Lower leg skin (tissue), 4 donors: ENCODE measurements around the gene SUGCT. TPM values are rescaled to one million over a fixed set of nuclear protein-coding genes. Genes with fewer than 3 reads are reported as not detected.

Source experiments
- DNase-seq, 2 donors: peaks; one replicate each; pipeline ENCODE4 v3.0.0-alpha.2; 2019; ENCODE audit warnings: low spot score in 2 of 2
- H3K4me3 ChIP-seq: fragments of 200-600 bp; sonication (generic); 2 replicates; pipeline ENCODE4 v1.5.1; 2017; ENCODE audit warnings: mild to moderate bottlenecking, low read depth; ENCODE audit not compliant: poor library complexity, severe bottlenecking
- CTCF ChIP-seq, 3 donors: fragments of 450-650 bp; IDR thresholded peaks; one replicate each; pipeline ENCODE4 v1.5.1; 2016; ENCODE audit warnings: antibody characterized with exemption in 3 of 3, mild to moderate bottlenecking in 3 of 3, moderate library complexity in 2 of 3
- POLR2A ChIP-seq, 2 donors: fragments of 450-650 bp; IDR thresholded peaks; one replicate each; pipeline ENCODE4 v1.6.1; 2016 to 2017; ENCODE audit warnings: antibody characterized with exemption in 2 of 2, mild to moderate bottlenecking in 1 of 2, moderate library complexity in 1 of 2
- WGBS, 2 donors: methylation state at CpG; one replicate each; pipeline ENCODE4 v1.1.5; 2018; 5-methylcytosine and 5-hydroxymethylcytosine counted together
- intact Hi-C: fragments of 100-400 bp; cut with DNase I; formaldehyde crosslinking; loops from one replicate; pipeline ENCODE4 v1.15.0; 2023; ENCODE audit warnings: low total_unique reads
- total RNA-seq, 4 donors: library from RNA; depleted of rRNA; stranded (reverse); fragments of >200 nt; gene quantifications; one replicate each; pipeline ENCODE4 v1.1.0, GENCODE V29; 2016

Gene SUGCT
- total RNA-seq, 4 donors from 2014 or later: 0.49 to 1.6 (median 0.59) TPM; not detected in 1

GRCh38 chr7:40757109-40757508 is 622.3 kb downstream of the SUGCT start:
- no peak for TF ChIP-seq POLR2A (IDR thresholded peaks at IDR 0.05)
- no peak for TF ChIP-seq CTCF (IDR thresholded peaks at IDR 0.05)
- no peak overlapping the region for H3K4me3 ChIP-seq
- WGBS, 2 donors: 87 to 88% methylated on average over 4 of the region's 4 CpGs
- DNase-seq: no peak
- intact Hi-C loops: no loop called here

- no peak for DNase-seq
- WGBS, 2 donors: 87 to 90% methylated on average over 3 of the region's 3 CpGs
- intact Hi-C loops: no loop called here
- no peak overlapping the region for H3K4me3 ChIP-seq
- no peak for TF ChIP-seq CTCF (IDR thresholded peaks at IDR 0.05)
- TF ChIP-seq POLR2A (IDR thresholded peaks at IDR 0.05): no peak
These were observed 623.8 kb downstream of the SUGCT start for GRCh38 chr7:40758590-40758989.

GRCh38 chr7:40760293-40760964 is 625.6 kb downstream of the SUGCT start:
- intact Hi-C loops: no loop called here
- WGBS, 2 donors: 82% methylated on average over 5 of the region's 5 CpGs
- no peak overlapping the region for H3K4me3 ChIP-seq
- TF ChIP-seq POLR2A (IDR thresholded peaks at IDR 0.05): no peak
- no peak for TF ChIP-seq CTCF (IDR thresholded peaks at IDR 0.05)
- no peak for DNase-seq

GRCh38 chr7:40760987-40761386 is 626.2 kb downstream of the SUGCT start:
- intact Hi-C loops: no loop called here
- WGBS, 2 donors: 66 to 70% methylated on average over 4 of the region's 4 CpGs
- TF ChIP-seq CTCF (IDR thresholded peaks at IDR 0.05) (no peak), POLR2A (IDR thresholded peaks at IDR 0.05) (no peak)
- DNase-seq: peak in 1 of 2 donors; percentile 17
- H3K4me3 ChIP-seq: no peak overlapping the region

GRCh38 chr7:40761762-40762560 is 627.2 kb downstream of the SUGCT start:
- H3K4me3 ChIP-seq: no peak overlapping the region
- TF ChIP-seq POLR2A (IDR thresholded peaks at IDR 0.05) (no peak), CTCF (IDR thresholded peaks at IDR 0.05) (no peak)
- intact Hi-C loops: no loop called here
- WGBS, 2 donors: 85 to 89% methylated on average over 14 of the region's 14 CpGs
- no peak for DNase-seq
